WTC11 (cell line): ENCODE data around the gene RIMBP2. TPM values are rescaled to one million over a fixed set of nuclear protein-coding genes. Genes with fewer than 3 reads are reported as not detected.

Experiments used
- ATAC-seq: fragments of 200-7000 bp; cut with Tn5 transposase; 2 replicates; pipeline ENCODE4 v1.10.0; 2021; ENCODE audit warnings: mild to moderate bottlenecking, moderate library complexity
- CTCF ChIA-PET: fragments of 300-600 bp; sonication (Branson Sonifier 250); formaldehyde crosslinking; loops from one replicate; lab custom pipeline; 2021; ENCODE audit warnings: antibody characterized with exemption; lab: Charles Lee
- POLR2A ChIA-PET: fragments of 350-600 bp; sonication (Branson Sonifier 250); formaldehyde crosslinking; loops from one replicate; lab custom pipeline; 2021; ENCODE audit warnings: antibody characterized with exemption; lab: Charles Lee
- DNase-seq: peaks from one replicate; pipeline ENCODE4 v3.0.0; 2021; ENCODE audit warnings: low spot score
- H3K27ac Mint-ChIP-seq: 2 replicates; pipeline ENCODE4 v1.8.0; 2021; ENCODE audit warnings: mixed read lengths
- H3K27me3 Mint-ChIP-seq: 2 replicates; pipeline ENCODE4 v1.8.0; 2021; ENCODE audit warnings: low read depth, mild to moderate bottlenecking, moderate library complexity, mixed read lengths
- H3K36me3 Mint-ChIP-seq: 2 replicates; pipeline ENCODE4 v1.8.0; 2021; ENCODE audit warnings: mixed read lengths
- H3K4me1 Mint-ChIP-seq: 2 replicates; pipeline ENCODE4 v1.8.0; 2022; ENCODE audit warnings: mixed read lengths
- H3K4me3 Mint-ChIP-seq: 2 replicates; pipeline ENCODE4 v1.8.0; 2021; ENCODE audit warnings: mild to moderate bottlenecking, moderate library complexity, mixed read lengths
- H3K9me3 Mint-ChIP-seq: 2 replicates; pipeline ENCODE4 v1.8.0; 2021; ENCODE audit warnings: mixed read lengths
- AFF4 ChIP-seq: sonication (generic); formaldehyde crosslinking; IDR thresholded peaks from 2 replicates; pipeline ENCODE4 v1.8.1; 2023; ENCODE audit warnings: mild to moderate bottlenecking, missing genetic modification reagents, borderline replicate concordance
- E2F4 ChIP-seq: sonication (generic); formaldehyde crosslinking; IDR thresholded peaks from 2 replicates; pipeline ENCODE4 v1.8.1; 2022; ENCODE audit warnings: low read depth, mild to moderate bottlenecking, moderate library complexity, missing genetic modification reagents, borderline replicate concordance
- JAZF1 ChIP-seq: fragments of 250-450 bp; sonication (Bioruptor Pico); IDR thresholded peaks from 2 replicates; pipeline ENCODE4 v1.9.0; 2021; ENCODE audit warnings: moderate library complexity, mild to moderate bottlenecking, inconsistent platforms
- JUN ChIP-seq: sonication (generic); formaldehyde crosslinking; IDR thresholded peaks from 2 replicates; pipeline ENCODE4 v1.8.0; 2023; ENCODE audit warnings: mild to moderate bottlenecking, missing genetic modification reagents
- MXD4 ChIP-seq: fragments of 250-450 bp; sonication (Bioruptor Pico); IDR thresholded peaks from 2 replicates; pipeline ENCODE4 v1.8.0; 2021; ENCODE audit warnings: mild to moderate bottlenecking, moderate library complexity, borderline replicate concordance
- MYBL2 ChIP-seq: sonication (generic); formaldehyde crosslinking; IDR thresholded peaks from 2 replicates; pipeline ENCODE4 v1.8.1; 2023; ENCODE audit warnings: mild to moderate bottlenecking, moderate library complexity, missing genetic modification reagents
- SMAD3 ChIP-seq: sonication (generic); formaldehyde crosslinking; IDR thresholded peaks from 2 replicates; pipeline ENCODE4 v1.8.0; 2022; ENCODE audit warnings: missing genetic modification reagents, mild to moderate bottlenecking, borderline replicate concordance
- SMAD4 ChIP-seq: sonication (generic); formaldehyde crosslinking; IDR thresholded peaks from 2 replicates; pipeline ENCODE4 v1.8.0; 2022; ENCODE audit warnings: mild to moderate bottlenecking, missing genetic modification reagents
- SOX15 ChIP-seq: fragments of 250-450 bp; sonication (Bioruptor Pico); IDR thresholded peaks from 2 replicates; pipeline ENCODE4 v1.9.0; 2021; ENCODE audit warnings: mild to moderate bottlenecking
- TCF7 ChIP-seq: sonication (generic); formaldehyde crosslinking; IDR thresholded peaks from 2 replicates; pipeline ENCODE4 v1.8.0; 2022; ENCODE audit warnings: mild to moderate bottlenecking, low read depth, missing genetic modification reagents, moderate library complexity
- total RNA-seq: library from RNA; stranded (reverse); gene quantifications from 3 replicates; pipeline ENCODE4 v1.2.3, GENCODE V29; 2021
- TF ChIP-seq, protein P1 (sequence below): sonication (generic); formaldehyde crosslinking; IDR thresholded peaks from 2 replicates; pipeline ENCODE4 v1.8.0; 2022; ENCODE audit warnings: mild to moderate bottlenecking, missing genetic modification reagents
- TF ChIP-seq, protein P2 (sequence below): sonication (generic); formaldehyde crosslinking; IDR thresholded peaks from 2 replicates; pipeline ENCODE4 v1.8.1; 2022; ENCODE audit warnings: missing genetic modification reagents, borderline replicate concordance
- TF ChIP-seq, protein P3 (sequence below): sonication (generic); formaldehyde crosslinking; IDR thresholded peaks from 2 replicates; pipeline ENCODE4 v1.8.1; 2023; ENCODE audit warnings: mild to moderate bottlenecking, missing genetic modification reagents, moderate library complexity
- TF ChIP-seq, protein P4 (sequence below): fragments of 200-600 bp; IDR thresholded peaks from 2 replicates; pipeline ENCODE4 v1.8.0; 2022; ENCODE audit warnings: antibody characterized with exemption

The RIMBP2 gene
- total RNA-seq, 1 experiment from 2014 or later: 2.6 TPM

DNA sequence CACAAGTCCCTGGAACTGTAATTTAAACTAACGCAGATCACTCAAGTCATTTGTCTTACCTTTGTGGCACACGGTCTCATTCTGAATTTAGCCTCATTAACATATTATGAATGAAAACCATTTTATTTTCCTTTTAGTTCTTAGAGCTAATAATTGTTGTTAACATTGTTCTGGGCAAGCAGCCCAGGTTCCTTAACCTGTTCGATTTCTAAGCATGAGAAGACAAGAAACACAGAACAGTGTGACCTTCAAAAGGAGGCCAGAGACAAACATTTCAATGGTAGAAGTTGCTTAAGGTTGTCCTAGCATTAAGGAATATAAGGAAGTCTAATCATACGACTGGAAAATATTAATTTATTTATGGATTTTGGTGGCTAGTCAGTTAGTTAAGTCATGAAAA is 343.2 kb downstream of the RIMBP2 start:
- Mint-ChIP-seq H3K27ac (no peak overlapping the region), H3K9me3 (peaks cover 59% of the 10 kb centered on the region), H3K36me3 (peaks cover 18% of the 10 kb centered on the region), H3K4me3 (no peak overlapping the region), H3K4me1 (0 out of 2 replicates have a peak, but pooled peaks cover 2% of the 10 kb centered on the region), H3K27me3 (no peaks in the 10 kb centered on the region; the same call in none of the 2 replicates)
- ATAC-seq (no peak), DNase-seq (no peak)
- TF ChIP-seq, protein P1, sequence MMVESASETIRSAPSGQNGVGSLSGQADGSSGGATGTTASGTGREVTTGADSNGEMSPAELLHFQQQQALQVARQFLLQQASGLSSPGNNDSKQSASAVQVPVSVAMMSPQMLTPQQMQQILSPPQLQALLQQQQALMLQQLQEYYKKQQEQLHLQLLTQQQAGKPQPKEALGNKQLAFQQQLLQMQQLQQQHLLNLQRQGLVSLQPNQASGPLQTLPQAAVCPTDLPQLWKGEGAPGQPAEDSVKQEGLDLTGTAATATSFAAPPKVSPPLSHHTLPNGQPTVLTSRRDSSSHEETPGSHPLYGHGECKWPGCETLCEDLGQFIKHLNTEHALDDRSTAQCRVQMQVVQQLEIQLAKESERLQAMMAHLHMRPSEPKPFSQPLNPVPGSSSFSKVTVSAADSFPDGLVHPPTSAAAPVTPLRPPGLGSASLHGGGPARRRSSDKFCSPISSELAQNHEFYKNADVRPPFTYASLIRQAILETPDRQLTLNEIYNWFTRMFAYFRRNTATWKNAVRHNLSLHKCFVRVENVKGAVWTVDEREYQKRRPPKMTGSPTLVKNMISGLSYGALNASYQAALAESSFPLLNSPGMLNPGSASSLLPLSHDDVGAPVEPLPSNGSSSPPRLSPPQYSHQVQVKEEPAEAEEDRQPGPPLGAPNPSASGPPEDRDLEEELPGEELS (CRISPR knock-in tag): no peak
- POLR2A ChIA-PET: no interaction called here
- CTCF ChIA-PET: no interaction called here

DNA sequence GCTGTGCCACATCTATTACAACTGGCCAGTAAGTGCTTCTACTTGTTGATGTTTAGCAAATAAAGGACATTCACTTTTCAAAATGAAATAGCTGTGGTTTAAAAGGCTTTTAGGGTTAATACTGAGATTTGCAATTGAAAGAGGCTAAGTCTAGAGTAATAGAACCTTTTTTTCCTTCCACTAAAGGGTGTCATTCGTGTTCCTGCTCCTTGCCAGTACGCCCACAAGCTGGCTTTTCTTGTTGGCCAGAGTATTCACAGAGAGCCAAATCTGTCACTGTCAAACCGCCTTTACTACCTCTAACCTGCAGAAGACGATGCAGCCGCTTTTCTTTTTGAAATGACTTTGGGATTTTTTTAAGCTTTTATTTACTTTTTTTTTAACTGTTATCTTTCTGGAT is 344.8 kb downstream of the RIMBP2 start:
- H3K27ac Mint-ChIP-seq: no peak overlapping the region
- ChIA-PET CTCF (interaction anchor here (0.8 to 0.9 kb wide), 2 partner anchors 329 to 377 kb away, joined by 3 to 4 read pairs; no protein-coding TSS in a partner anchor), POLR2A (no interaction called here)
- H3K9me3 Mint-ChIP-seq: peaks cover 54% of the 10 kb centered on the region
- TF ChIP-seq, protein P2, sequence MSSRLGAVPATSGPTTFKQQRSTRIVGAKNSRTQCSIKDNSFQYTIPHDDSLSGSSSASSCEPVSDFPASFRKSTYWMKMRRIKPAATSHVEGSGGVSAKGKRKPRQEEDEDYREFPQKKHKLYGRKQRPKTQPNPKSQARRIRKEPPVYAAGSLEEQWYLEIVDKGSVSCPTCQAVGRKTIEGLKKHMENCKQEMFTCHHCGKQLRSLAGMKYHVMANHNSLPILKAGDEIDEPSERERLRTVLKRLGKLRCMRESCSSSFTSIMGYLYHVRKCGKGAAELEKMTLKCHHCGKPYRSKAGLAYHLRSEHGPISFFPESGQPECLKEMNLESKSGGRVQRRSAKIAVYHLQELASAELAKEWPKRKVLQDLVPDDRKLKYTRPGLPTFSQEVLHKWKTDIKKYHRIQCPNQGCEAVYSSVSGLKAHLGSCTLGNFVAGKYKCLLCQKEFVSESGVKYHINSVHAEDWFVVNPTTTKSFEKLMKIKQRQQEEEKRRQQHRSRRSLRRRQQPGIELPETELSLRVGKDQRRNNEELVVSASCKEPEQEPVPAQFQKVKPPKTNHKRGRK (CRISPR knock-in tag): no peak
- TF ChIP-seq JAZF1 (CRISPR knock-in tag) (no peak), SMAD3 (CRISPR knock-in tag) (no peak), TCF7 (no peak), AFF4 (CRISPR knock-in tag) (no peak), E2F4 (CRISPR knock-in tag) (no peak), JUN (CRISPR knock-in tag) (no peak), MYBL2 (CRISPR knock-in tag) (no peak), SMAD4 (CRISPR knock-in tag) (no peak), SOX15 (CRISPR knock-in tag) (no peak), MXD4 (CRISPR knock-in tag) (no peak)
- TF ChIP-seq, protein P3, sequence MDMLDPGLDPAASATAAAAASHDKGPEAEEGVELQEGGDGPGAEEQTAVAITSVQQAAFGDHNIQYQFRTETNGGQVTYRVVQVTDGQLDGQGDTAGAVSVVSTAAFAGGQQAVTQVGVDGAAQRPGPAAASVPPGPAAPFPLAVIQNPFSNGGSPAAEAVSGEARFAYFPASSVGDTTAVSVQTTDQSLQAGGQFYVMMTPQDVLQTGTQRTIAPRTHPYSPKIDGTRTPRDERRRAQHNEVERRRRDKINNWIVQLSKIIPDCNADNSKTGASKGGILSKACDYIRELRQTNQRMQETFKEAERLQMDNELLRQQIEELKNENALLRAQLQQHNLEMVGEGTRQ: no peak
- TF ChIP-seq, protein P1 (CRISPR knock-in tag): no peak
- TF ChIP-seq, protein P4, sequence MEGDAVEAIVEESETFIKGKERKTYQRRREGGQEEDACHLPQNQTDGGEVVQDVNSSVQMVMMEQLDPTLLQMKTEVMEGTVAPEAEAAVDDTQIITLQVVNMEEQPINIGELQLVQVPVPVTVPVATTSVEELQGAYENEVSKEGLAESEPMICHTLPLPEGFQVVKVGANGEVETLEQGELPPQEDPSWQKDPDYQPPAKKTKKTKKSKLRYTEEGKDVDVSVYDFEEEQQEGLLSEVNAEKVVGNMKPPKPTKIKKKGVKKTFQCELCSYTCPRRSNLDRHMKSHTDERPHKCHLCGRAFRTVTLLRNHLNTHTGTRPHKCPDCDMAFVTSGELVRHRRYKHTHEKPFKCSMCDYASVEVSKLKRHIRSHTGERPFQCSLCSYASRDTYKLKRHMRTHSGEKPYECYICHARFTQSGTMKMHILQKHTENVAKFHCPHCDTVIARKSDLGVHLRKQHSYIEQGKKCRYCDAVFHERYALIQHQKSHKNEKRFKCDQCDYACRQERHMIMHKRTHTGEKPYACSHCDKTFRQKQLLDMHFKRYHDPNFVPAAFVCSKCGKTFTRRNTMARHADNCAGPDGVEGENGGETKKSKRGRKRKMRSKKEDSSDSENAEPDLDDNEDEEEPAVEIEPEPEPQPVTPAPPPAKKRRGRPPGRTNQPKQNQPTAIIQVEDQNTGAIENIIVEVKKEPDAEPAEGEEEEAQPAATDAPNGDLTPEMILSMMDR: no peak
- no peak overlapping the region for H3K4me3 Mint-ChIP-seq
- H3K27me3 Mint-ChIP-seq: no peaks in the 10 kb centered on the region; the same call in none of the 2 replicates
- H3K36me3 Mint-ChIP-seq: peaks cover 9% of the 10 kb centered on the region
- ATAC-seq: no peak
- DNase-seq: no peak
- 0 out of 2 replicates have a peak, but pooled peaks cover 2% of the 10 kb centered on the region for H3K4me1 Mint-ChIP-seq
